Measurements from ENCODE around the gene PARD3. TPM values are rescaled to one million over a fixed set of nuclear protein-coding genes. Genes with fewer than 3 reads are reported as not detected.

The PARD3 gene
- total and polyA plus RNA-seq, 2 donors (not counting 3 experiments of a cell fraction or from before 2014, with no cell fraction given): 7.3 to 24.1 TPM

DNA sequence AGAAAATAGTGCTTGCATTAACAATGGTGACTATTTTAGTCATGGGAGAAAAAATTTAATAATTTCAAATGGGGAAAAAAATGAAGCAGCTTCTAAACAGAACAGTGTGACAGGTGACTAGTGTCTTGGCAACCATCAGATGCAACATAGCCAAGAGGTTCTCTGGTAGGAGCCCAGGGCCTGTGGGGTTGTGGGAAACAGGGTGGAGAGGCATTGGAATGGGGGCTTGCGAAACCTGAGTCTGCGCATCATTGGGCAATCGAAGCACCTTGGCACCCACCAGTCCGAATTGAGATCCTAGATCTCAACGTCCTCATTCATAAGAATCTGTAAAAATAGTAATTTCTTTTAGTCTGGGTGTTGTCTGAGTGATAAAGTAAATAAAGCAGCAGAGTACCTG is 19.2 kb upstream of the PARD3 start:
- H3K9me1 ChIP-seq (replicated peaks; ENCODE audit: control insufficient read depth, extremely low read depth, insufficient read depth, low read length): no peaks in the 10 kb centered on the region
- no peak overlapping the region for H2AFZ ChIP-seq (ENCODE audit: low read depth, low read length)
- H3K36me3 ChIP-seq (ENCODE audit: control insufficient read depth in 2 of 2, extremely low read depth in 1 of 2, insufficient read depth in 2 of 2, low read length in 2 of 2): no peaks in the 10 kb centered on the region
- no peaks in the 10 kb centered on the region for H3K79me2 ChIP-seq (ENCODE audit: control insufficient read depth, insufficient read depth, low read length)
- no peak for FAIRE-seq
- no peak for DNase-seq (ENCODE audit: low read depth, low spot score)
- H3K9ac ChIP-seq (replicated peaks; ENCODE audit: extremely low read depth, insufficient read depth, low read length): no peak overlapping the region
- H3K27me3 ChIP-seq (ENCODE audit: control insufficient read depth in 2 of 2, insufficient read depth in 2 of 2, low read length in 2 of 2): peaks cover 7 to 10% of the 10 kb centered on the region in 2 experiments
- no peak for TF ChIP-seq POLR2A (IDR thresholded peaks at IDR 0.05; ENCODE audit: low read depth, low read length)
- no peak for TF ChIP-seq EZH2 (IDR thresholded peaks at IDR 0.05; ENCODE audit: borderline replicate concordance, low read depth, low read length, severe bottlenecking)
- no peak for TF ChIP-seq GATA2 (IDR thresholded peaks at IDR 0.05; ENCODE audit: insufficient read depth, insufficient read length, low read depth, low read length)
- TF ChIP-seq, protein P1, sequence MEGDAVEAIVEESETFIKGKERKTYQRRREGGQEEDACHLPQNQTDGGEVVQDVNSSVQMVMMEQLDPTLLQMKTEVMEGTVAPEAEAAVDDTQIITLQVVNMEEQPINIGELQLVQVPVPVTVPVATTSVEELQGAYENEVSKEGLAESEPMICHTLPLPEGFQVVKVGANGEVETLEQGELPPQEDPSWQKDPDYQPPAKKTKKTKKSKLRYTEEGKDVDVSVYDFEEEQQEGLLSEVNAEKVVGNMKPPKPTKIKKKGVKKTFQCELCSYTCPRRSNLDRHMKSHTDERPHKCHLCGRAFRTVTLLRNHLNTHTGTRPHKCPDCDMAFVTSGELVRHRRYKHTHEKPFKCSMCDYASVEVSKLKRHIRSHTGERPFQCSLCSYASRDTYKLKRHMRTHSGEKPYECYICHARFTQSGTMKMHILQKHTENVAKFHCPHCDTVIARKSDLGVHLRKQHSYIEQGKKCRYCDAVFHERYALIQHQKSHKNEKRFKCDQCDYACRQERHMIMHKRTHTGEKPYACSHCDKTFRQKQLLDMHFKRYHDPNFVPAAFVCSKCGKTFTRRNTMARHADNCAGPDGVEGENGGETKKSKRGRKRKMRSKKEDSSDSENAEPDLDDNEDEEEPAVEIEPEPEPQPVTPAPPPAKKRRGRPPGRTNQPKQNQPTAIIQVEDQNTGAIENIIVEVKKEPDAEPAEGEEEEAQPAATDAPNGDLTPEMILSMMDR (IDR thresholded peaks at IDR 0.05; ENCODE audit: extremely low read depth in 1 of 2, insufficient read depth in 1 of 2, low read depth in 1 of 2, low read length in 2 of 2): no peak
- TF ChIP-seq, protein P2, sequence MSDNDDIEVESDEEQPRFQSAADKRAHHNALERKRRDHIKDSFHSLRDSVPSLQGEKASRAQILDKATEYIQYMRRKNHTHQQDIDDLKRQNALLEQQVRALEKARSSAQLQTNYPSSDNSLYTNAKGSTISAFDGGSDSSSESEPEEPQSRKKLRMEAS (IDR thresholded peaks at IDR 0.05; ENCODE audit: insufficient read depth, insufficient read length): no peak
- no peak for TF ChIP-seq JUN (IDR thresholded peaks at IDR 0.05; ENCODE audit: borderline replicate concordance, insufficient read depth, insufficient read length, low read depth)
- no peak for TF ChIP-seq POLR2AphosphoS5 (IDR thresholded peaks at IDR 0.05; ENCODE audit: insufficient read depth, low read depth, low read length)
- no peak for TF ChIP-seq MYC (IDR thresholded peaks at IDR 0.05; ENCODE audit: low read depth, low read length)
- no peak for TF ChIP-seq FOS (IDR thresholded peaks at IDR 0.05; ENCODE audit: borderline replicate concordance, insufficient read depth, low read length)
- BruUV-seq (replicated peaks): no TSS peak
- intact Hi-C loops (cut with micrococcal nuclease) (no loop called here), dilution Hi-C loops (cut with MboI; ENCODE audit: extremely low pct_ligation_motif_present, low sequenced_read_pairs) (no loop called here)
- no peak overlapping the region for H3K27ac ChIP-seq (ENCODE audit: insufficient read depth, low read depth, low read length)
- CTCF ChIA-PET: interaction anchor here (1.4 kb wide), 1 partner anchor 10 kb away, joined by 4 read pairs; no protein-coding TSS in a partner anchor
- no peak overlapping the region for H3K4me3 ChIP-seq (replicated peaks in 1 of 3; ENCODE audit: insufficient read depth in 1 of 3, low read depth in 1 of 3, low read length in 3 of 3)
- H3K9me3 ChIP-seq (replicated peaks; ENCODE audit: control insufficient read depth, insufficient read depth, low read length): no peaks in the 10 kb centered on the region
- H3K4me1 ChIP-seq (ENCODE audit: control insufficient read depth, extremely low read depth, insufficient read depth, low read length): peaks cover 7% of the 10 kb centered on the region
- H4K20me1 ChIP-seq (replicated peaks; ENCODE audit: control insufficient read depth, extremely low read depth, insufficient read depth, low read length): no peaks in the 10 kb centered on the region
- POLR2A ChIA-PET: no interaction called here
- H3K4me2 ChIP-seq (ENCODE audit: insufficient read depth, low read length): no peak overlapping the region
